IPS DF 4.7 (cell line): ENCODE data around the gene PSEN1.
"Not testable (repeated sequence)": the region's sequence is repeated elsewhere in the genome, so short reads cannot be mapped to it uniquely, and the experiment has no call there.

Experiments
- DNase-seq: peaks from one replicate; pipeline ENCODE4 v3.0.0-alpha.2; 2013; ENCODE audit warnings: low spot score; ENCODE audit errors: extremely low read depth

The PSEN1 gene

GRCh38 chr14:73166399-73166798 is 30.1 kb downstream of the PSEN1 start:
- DNase-seq, result no peak

DNA sequence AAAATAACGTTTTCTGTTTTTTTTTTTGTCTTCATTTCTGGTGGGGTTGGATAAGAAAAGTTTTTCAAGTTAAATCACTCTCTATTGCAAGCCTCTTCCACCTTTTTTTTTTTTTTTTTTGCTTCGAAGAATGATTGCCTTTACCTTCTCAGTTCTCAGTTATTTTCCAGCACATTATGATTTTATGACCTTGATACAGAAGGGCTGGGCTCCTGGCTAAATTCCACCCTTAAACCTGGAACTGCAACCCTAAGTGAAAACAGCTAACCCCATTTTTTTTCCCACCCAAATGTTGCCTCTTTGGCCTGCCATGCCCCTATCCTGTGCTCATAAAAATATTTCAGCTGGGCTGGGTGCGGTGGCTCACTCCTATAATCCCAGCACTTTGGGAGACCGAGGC is 31.4 kb downstream of the PSEN1 start:
- DNase-seq, result no peak

GRCh38 chr14:73168274-73168673 is 32.0 kb downstream of the PSEN1 start:
- no peak for DNase-seq

- DNase-seq, result no peak
Observed at GRCh38 chr14:73168691-73169090, 32.4 kb downstream of the PSEN1 start.

GRCh38 chr14:73169855-73170254 is 33.5 kb downstream of the PSEN1 start:
- DNase-seq, result peak; percentile 1

DNA sequence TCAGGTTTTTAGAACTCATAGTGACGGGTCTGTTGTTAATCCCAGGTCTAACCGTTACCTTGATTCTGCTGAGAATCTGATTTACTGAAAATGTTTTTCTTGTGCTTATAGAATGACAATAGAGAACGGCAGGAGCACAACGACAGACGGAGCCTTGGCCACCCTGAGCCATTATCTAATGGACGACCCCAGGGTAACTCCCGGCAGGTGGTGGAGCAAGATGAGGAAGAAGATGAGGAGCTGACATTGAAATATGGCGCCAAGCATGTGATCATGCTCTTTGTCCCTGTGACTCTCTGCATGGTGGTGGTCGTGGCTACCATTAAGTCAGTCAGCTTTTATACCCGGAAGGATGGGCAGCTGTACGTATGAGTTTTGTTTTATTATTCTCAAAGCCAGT is 34.4 kb downstream of the PSEN1 start:
- peak; percentile 11 for DNase-seq

DNA sequence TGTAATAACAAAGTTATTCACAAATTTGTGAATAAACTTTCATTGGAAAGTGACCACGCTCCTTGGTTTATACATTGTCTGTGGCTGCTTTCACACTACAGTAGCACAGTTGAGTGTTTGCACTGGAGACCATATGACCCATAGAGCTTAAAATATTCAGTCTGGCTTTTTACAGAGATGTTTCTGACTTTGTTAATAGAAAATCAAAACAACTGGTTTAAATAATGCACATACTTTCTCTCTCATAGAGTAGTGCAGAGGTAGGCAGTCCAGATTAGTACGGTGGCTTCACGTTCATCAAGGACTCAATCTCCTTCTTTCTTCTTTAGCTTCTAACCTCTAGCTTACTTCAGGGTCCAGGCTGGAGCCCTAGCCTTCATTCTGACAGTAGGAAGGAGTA is 36.2 kb downstream of the PSEN1 start:
- no peak for DNase-seq

- DNase-seq, result peak; percentile 1
Observed at GRCh38 chr14:73173092-73173735, 36.9 kb downstream of the PSEN1 start.

- DNase-seq, result no peak
Observed at GRCh38 chr14:73176685-73177084, 40.4 kb downstream of the PSEN1 start.

GRCh38 chr14:73180385-73180805 is 44.1 kb downstream of the PSEN1 start:
- no peak for DNase-seq

GRCh38 chr14:73180969-73181368 is 44.7 kb downstream of the PSEN1 start:
- DNase-seq, result not testable (repeated sequence)

- no peak for DNase-seq
Observed at GRCh38 chr14:73188501-73188911, 52.2 kb downstream of the PSEN1 start.

DNA sequence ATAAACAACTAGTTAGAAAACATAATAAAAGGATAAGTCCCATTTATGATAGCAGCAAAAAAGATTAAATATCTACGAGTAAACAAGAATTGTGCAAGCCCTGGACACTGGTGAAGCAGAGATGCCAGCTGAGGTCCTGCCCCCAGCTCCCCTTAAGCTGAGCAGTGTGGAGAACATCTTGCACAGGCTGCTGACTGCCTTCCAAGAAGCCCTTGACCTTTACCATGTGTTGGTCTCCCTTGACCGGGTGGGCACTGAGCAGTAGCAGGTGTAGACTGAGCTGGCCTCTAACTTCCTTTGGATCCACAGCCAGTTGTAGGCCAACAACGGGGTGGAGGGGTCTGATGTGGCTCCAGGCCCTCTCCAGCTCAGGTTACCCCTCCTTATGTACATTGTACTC is 53.3 kb downstream of the PSEN1 start:
- DNase-seq, result no peak

- no peak for DNase-seq
Observed at GRCh38 chr14:73191441-73191840, 55.1 kb downstream of the PSEN1 start.

DNA sequence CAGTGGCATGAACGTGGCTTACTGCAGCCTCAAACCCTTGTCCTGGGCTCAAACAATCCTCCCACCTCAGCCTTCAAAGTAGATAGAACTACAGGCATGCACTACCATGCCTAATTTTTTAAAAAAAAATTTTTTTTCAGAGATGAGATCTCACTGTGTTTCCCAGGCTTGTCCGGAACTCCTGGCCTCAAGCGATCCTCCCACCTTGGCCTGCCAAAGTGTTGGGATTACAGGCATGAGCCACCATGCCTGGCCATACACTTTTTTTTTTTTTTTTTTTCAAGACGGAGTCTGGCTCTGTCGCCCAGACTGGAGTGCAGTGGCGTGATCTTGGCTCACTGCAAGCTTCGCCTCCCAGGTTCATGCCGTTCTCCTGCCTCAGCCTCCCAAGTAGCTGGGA is 58.0 kb downstream of the PSEN1 start:
- DNase-seq, result not testable (repeated sequence)

DNA sequence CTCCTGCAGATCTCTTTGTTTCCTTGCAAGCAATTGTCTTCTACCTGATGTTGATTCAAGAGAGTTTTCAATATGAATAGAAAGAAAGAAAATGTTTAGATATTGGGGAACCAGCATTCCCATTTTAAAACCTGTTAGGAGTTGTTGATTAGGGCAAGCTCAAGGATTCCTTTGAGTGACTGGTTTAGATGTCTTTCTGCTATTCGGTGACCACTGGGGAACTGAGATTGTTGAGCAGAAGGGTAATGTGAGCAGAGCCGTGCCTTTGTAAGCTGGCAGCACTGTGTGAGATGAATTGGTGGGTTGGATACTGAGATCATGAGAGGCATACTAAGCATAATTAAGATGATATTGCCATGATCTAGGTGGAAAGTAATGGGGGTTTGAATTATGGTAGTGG is 61.9 kb downstream of the PSEN1 start:
- DNase-seq, result no peak

DNA sequence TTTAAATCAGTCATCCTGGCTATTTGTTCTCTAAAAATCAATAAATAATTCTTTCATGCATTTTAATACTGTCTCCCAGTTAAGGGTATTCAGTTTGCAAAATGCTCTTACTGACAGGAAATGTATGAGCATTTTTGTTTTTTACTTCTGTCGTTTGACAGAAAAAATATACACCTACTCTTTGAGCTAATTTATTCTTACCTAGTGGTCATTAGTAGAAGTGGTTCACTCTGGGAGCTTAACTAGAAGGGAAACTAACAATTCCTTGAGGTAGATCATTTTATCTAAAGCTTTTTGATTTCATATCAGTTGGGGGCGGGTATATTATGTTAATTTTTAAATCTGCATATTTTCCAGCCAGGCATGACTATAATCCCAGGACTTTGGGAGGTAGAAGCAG is 67.2 kb downstream of the PSEN1 start:
- DNase-seq, result no peak

- no peak for DNase-seq
Observed at GRCh38 chr14:73207615-73208014, 71.3 kb downstream of the PSEN1 start.

DNA sequence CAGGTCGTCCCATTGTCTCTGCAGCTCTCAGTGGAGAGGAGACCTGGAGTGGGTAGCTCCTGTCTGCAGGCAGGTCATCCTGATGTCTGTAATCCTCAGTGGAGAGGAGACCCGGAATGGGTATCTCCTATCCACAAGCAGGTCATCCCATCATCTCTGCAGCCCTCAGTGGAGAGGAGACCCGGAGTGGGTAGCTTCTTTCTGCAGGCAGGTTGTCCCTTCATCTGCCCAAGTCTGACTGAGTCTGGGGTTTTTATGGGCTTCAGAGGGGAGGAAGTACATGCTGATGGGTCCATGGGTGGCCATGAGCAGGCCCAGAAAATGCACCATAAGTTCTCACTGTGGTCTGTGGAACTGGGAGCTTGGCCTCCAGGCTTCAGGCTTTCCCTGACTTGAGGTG is 72.1 kb downstream of the PSEN1 start:
- DNase-seq, result no peak

DNA sequence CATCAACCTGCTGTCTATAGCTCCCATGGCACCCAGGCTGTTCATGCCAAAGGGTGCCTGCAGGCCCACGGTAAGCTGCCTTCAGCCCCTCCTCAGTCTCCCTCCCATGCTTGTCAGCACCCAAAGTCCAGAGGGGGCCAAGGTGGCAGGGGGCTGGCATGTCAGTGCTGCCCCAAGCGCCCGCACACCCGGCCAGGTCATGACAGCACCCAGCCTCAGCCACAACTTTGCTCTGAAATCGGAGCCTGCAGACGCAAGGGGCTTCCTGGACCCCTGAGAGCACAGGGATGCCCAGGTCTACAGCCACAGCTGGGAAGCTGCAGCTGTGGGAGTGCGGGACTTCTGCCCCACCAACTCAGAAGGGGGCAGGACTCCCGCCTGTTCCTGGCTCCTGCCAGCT is 72.5 kb downstream of the PSEN1 start:
- no peak for DNase-seq

- no peak for DNase-seq
Observed at GRCh38 chr14:73209953-73210352, 73.6 kb downstream of the PSEN1 start.

DNA sequence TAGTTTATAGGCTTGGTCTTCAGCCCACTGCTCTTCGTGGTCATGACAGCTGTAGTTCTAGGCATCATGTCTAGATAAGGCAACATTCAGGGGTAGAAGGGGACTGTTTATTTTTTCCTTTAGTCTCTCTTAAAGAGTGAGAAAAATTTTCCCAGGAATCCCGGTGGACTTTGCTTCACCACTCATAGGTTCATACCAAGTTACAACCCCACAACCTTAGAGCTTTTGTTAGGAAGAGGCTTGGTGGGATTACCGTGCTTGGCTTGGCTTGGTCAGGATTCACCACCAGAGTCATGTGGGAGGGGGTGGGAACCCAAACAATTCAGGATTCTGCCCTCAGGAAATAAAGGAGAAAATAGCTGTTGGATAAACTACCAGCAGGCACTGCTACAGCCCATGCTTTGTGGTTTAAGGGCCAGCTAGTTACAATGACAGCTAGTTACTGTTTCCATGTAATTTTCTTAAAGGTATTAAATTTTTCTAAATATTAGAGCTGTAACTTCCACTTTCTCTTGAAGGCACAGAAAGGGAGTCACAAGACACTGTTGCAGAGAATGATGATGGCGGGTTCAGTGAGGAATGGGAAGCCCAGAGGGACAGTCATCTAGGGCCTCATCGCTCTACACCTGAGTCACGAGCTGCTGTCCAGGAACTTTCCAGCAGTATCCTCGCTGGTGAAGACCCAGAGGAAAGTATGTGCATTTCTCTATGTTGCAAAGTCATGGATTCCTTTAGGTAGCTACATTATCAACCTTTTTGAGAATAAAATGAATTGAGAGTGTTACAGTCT is 75.1 kb downstream of the PSEN1 start:
- DNase-seq, result no peak

DNA sequence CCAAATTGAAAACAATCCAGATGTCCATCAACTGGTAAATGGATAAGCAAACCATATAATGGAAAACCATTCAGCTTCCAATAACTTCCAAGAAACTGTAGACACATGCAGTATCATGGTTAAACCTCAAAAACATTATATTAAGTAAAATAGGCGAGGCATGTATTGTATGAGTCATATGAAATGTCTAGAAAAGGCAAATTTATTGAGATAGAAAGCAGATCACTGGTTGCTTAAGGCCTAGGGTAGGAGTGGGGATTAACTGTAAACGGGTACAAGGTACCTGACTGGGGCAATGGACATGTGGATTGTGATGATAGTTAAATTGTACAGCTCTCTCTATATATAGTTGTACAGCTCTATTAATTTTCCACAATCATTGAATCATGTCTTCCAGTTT is 79.7 kb downstream of the PSEN1 start:
- DNase-seq, result no peak
